Cerebellar cortex (tissue), 1 donor: Measurements from ENCODE around the gene RAP1GAP.

Experiments
- DNase-seq: peaks from one replicate; pipeline ENCODE4 v3.0.0-alpha.2; 2015; ENCODE audit warnings: low spot score

Gene RAP1GAP

DNA sequence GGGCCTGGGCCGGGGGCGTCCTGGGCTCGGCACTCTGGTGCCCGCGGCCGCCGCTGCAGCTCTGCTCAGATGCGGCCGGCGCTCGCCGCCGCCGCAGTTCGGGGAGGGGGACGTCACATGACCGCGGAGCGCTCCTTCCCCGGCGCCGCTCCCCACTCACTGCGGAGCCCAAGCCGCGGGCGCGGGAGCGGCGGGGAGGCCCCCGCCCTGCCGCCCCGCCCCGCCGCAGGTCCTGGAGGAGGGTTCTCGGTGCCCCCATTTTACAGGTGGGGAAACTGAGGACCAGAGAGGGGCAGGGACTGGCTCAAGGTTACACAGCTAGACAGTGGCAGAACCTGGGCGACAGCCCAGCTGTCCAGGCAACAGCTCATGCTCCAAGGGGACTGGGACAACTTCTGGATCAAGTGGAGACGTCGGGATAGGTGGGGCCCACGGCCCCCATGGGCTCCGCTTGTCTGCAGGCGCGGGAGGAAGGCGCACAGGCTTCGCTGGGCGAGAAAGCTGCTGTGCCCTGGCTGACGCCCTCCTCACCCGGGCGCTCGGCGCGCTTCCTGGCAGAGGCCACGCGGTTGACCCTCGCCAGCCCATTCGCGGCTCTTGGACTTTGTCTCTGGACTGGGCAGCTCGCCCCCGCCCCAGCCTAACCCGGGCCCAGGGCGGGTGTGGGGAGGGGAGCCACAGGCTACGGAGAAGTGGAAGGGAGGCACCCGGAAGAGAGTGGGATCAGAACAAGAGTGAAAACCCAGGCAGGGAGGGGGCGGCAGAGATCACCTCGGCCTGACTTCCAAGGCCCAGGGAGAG, at the start of gene RAP1GAP:
Gene RAP1GAP, minus strand, starts transcription at position 100 of the 801 bp plus-strand sequence. CDS start 49,325 bp downstream, outside the sequence.
- DNase-seq = peak; percentile 64

DNA sequence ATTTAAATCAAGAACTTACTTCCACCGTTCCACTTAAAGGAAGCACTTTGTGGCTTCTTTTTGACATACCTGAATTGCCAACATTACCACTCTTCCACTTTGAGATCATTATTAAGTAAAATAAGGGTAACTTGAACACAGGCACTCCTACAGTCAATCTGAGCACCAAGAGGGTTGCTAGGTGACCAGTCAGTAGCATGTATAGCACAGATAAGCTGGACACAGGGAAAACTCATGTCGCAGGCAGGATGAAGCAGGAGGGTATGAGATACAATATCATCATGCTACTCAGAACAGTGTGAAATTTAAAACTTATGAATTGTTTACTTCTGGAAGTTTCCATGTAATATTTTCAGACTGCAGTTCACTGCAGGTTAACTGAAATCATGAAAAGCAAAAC, 47.0 kb upstream of the RAP1GAP start:
- DNase-seq = no peak

DNA sequence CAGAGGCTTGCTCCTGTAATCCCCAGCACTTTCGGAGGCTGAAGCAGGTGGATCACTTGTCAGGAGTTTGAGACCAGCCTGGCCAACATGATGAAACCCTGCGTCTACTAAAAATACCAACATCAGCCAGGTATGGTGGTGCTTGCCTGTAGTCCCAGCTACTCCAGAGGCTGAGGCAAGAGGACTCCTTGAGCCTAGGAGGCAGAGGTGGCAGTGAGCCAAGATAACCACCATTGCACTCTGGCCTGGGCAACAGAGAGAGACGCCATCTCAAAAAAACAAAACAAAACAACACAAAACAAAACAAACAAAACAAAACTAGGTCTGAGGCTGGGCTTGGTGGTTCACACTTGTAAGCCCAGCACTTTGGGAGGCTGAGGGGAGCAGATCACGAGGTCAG, 38.7 kb upstream of the RAP1GAP start:
- no peak for DNase-seq

DNA sequence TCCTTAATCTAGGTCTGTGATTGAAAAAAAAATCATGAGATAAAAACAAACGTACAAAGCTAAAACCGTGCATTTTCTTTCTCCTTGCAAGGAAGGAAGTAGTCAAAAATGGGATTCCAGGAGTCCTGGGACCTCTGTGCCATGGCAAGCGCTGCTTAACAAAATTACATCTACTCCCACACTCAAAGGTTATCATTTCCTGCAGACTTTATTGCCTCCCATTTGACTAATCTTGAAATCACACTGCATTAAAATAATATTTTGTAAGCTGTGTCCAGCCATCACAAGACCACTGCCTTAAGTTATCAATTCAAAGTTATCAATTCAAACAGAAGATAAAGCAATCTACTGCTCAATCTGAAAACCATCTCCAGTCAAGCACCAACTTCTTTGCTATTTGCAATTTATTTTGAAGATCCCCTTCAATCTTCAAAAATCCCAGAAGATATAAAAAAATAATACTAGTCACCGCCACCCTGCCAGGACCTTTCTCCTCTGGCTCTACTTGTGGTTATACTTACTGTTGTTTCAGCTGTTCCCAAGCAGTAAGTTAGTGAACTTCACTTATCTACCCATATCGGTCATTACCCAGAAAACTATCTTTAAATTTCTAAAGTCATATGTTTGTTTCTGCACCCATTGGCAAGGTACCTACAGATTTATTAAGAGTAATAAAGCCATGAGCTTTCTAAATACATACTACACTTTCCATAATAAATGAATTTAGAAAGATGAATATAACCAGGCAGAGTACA, 38.1 kb upstream of the RAP1GAP start:
- no peak for DNase-seq

DNA sequence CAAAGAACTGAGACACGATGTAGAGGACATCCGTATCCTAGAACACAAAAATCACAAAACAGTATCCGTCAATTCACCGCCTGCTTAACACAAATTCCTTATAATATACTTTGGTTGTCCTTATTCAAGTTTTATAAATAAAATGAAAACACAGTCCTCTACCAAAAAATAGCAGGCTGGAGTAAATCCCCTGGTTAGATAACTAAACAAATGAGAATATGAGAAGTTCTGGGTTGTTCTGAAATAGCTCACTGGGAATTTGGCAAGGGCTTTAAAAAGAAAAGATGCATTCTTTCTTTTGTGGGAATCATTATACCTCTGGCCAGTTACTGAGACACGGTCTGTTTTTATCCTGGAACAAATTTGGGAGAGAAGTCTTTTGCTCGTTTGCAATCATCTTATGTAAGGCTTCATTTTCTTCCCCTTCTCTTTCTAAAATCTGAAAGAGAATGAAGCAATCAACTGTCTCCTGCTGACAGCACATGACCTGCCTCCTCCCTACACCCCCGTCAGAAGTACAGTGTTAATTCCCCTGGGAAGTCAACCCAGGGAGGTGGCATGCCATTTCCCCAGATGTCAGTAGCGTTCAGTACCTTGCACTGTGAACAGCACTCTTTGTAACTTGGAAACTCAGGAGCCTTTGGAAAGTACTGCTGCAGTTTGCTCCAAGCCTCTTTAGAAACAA, 37.1 kb upstream of the RAP1GAP start:
- peak; percentile 8 for DNase-seq

DNA sequence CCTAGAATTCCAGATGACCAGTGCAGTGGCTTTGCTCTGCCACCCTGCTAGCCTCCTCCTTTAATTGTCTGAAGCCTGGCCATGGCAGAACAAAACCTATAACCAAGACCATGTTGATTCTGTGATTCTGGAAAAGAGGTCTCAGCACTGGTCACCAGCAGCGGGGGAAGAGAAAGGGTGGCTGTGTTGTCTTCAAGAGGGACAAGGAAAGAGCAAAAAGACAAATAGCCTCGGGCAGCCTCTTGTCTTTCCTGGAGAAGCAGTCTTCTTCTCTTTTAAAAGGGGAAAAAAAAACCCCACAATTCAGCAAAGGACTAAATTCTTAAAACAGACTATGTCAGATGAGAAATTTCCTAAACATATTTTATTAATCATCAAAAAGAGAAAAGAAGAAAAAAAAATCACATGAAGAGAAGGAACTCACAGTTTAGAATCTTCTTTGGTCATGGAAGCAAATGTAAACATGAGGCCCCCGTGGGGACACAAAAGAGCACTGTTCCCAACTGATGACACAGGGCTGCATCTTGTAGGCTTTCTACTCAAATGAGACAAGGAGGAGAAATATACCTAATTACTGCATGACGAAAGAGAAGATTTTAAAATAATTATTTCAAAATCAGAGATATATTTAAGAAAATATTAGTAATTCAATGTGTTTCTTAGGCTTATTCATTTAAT, 36.3 kb upstream of the RAP1GAP start:
- no peak for DNase-seq

DNA sequence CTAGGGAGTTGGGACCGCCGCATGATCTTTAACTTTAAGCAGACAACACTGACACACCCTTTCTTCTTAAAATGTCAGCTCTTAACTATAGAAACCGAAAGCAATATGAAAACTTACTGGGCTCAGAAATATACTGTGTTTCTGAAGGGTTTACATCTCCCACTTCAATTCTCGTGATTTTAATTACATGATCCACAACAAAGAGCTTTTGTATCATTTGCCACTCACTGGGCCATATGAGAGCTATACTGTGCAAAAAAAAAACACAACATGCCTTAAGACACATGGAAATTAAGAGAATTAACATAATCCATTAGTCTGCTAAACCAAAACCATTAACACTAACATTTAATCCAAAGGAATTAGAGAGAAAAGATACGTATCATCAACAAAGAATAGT, 35.0 kb upstream of the RAP1GAP start:
- no peak for DNase-seq

DNA sequence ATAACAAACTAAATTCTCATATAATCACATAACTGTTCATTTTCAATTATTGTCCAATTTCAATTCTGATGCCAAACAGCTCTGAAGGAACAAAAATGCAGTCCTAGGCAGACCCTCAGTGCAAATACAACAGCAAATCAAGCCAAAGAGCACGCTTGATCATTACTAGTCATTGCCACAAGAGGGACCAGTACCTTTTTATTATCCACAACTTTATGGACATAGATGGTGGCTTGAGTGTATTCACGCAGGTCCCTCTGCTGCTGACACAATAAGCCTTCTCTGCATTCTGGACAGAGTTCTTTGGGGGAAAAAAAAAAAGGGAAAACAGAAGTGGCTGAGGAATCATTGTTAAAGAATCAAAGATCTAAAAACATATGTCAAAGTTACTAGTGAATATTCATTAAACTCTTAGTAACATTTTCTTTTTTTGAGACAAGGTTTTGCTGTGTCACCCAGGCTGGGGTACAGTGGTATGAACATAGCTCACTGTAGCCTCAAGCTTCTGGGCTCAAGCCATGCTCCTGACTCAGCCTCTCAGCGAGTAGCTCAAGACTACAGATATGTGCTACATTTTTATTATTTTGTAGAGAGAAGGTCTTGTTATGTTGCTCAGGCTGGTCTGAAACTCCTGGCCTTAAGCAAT, 34.3 kb upstream of the RAP1GAP start:
- peak; percentile 50 for DNase-seq

DNA sequence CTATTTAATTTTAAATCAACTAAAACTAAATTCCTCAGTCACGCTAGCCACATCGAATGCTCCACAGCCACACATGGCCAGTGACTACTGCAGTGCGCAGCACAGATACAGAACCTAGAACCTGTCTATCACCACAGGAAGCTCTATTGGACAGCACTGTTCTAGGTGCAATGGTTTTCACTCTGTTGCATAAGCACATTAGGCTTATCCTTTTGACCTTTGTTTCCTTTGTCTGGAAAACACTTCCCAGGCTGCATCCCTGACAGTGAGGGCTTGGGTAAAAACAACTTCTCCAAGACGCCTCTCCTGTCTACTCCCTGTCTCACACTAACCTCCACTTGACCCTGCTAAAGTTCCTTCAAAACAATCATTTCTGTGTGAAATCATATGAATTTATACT, 33.6 kb upstream of the RAP1GAP start:
- no peak for DNase-seq

DNA sequence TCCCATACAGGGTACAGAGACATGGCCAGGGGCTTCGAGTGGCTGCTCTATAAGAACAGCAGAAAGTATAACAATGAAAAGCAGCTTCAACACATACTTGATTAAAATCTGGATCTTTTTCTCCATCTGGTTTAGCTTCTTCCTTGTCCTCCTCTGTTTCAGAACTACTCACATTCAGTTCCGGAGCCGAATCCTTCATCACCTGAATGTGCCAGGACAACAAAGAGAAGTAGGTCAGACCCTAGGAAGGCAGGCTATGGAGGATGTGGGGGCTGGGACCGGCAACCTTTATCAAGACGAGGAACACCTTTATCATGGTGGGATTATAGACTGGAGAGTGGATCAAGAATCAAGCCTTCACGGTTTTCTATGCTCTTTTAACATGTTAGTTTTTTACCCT, 32.2 kb upstream of the RAP1GAP start:
- peak; percentile 60 for DNase-seq

DNA sequence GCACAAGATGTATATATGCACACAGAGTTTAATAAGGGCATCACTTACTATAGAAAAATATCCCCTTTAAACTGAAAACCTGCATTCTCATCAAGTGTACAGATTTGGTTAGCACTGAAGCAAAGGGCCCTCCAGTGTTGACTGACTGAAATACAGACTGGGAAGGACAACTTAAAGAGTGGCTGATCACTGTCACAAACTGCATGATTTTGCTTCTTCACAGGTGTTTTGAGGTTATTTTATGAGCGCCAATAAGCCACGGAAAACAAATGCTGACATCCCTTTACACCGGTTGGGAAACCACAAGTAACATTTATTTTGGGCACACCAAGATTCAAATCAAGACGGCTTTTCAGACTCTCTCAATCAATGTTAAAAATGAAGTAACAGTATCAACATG, 30.9 kb upstream of the RAP1GAP start:
- peak; percentile 12 for DNase-seq

DNA sequence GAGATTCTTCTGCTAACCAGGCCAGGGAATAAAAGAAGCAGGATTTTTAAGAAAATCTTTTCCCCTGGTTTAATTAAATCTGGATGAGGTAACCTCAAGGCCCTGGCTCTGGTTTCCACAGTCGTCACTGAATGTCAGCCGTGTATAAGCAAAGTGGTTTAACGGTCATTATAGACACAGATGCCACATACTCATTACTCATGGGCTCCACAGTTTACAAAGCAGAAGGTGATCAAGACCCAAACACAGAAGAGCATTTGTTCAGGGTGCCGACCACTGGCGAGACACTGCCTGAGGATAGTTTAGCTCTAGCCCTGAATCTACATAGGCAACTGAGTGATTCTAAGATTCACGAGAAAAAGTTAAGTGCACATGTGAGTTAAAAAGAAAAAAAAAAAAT, 27.8 kb upstream of the RAP1GAP start:
- DNase-seq = no peak

DNA sequence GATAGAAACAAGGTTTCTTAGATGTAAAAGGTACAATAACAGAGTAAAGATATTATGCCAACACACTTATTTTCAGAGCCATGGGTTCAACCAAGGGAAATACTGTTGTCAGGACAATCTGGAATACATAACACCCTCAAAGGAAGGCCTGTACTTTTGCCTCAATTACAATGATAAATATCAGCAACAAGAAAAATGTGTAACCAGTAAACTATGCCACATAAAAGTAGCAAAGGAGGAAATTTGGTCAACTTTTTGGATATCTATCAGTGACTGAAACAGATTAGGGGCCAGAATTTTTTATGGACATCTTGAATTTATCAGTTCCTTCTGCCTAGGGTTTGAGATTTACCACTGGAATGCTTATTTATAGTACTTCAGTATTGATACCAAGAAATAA, 24.6 kb upstream of the RAP1GAP start:
- no peak for DNase-seq

DNA sequence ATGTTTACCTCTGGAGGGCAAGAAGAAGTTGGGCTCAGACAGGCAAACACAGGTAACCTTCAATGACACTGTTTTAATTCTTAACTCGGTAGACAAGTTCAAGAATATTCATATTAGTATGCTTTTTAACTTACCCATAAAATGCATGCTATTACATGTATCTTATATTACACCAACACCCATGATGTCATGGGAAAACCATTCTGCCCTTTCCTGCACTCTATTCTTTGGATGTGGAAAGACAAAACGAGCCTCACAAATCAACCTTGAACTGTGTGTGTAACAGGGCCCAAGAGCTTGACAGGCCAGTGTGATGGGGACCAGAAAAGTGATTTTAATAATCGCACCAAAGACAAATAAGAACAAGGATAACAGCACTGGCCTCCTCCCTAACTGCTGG, 22.6 kb upstream of the RAP1GAP start:
- no peak for DNase-seq

DNA sequence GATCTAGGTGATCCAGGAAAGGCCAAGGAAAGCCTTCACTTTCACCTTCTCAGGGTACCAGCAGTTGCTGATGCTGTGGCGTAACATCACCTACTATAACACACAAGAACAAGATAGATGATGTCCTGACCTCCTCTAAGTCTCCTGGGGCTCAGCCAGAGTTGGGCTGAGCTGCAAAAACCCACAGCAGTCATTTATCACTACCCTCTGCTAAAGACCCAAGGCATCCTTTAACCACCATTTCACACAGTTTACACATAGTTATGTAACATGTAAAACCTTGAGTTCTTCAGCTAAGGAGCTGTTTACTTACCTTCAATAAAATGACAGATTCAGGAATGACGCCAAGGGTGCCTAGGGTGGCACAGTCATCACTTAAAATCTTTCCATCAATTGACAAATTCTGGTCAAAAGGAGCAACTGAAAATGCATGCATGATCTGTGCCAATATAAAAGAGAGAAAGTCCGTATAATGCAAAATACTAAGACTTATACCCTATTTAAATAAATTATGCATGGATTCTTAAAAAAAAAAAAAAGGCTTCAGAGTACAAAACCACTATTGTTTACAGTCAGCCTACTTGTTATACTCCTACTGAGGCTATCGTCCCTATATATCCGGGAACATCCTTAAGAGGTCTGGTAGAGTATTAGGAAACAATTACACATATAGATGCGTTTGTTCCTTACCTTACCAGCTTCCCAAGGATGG, 20.7 kb upstream of the RAP1GAP start:
- DNase-seq = no peak

DNA sequence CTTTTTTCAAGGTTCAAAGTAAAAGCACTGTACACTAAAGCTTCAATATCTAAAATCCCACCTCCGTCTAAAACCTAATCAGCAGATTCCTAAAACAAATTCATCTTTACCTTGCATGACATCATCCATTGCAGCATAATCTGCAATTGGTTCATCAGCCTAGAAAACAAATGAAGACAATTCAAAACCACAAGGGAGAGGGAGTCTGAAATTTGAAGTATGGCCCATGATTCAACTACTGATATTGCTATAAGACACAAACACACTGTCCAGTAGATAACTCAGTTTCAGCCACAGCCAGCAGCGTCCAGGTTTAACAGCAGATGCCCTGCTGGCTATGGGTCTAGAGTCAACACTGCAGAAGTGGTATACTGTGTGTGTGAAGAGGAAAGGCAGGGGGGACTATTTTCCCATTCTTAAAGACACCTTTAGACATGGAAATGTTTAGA, 17.9 kb upstream of the RAP1GAP start:
- DNase-seq = no peak

DNA sequence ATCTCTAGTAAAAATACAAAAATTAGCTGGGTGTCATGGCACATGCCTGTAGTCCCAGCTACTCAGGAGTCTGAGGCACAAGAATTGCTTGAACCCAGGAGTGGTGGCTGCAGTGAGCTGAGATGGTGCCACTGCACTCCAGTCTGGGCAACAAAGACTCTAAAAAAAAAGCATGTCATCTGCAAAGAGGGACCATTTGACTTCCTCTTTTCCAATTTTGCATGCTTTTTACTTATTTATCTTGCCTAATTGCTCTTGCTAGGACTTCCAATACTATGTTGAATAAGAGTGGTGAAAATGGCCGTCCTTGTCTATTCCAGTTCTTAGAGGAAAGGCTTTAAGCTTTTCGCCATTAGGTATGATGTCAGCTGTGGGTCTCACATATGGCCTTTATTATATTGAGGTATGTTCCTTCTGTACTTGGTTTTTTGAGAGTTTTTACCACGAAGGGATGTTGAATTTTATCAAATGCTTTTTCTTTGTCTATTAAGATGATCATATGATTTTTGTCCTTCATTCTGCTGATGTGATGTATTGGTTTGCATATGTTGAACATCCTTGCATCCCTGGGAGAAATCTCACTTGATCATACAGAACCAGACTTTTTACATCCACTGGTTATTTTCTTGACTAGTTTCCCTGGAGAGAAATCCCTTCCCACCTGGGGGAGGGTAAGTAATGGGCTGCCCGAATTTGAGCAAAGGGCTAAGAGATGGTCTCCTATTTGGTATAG, 17.0 kb upstream of the RAP1GAP start:
- no peak for DNase-seq

DNA sequence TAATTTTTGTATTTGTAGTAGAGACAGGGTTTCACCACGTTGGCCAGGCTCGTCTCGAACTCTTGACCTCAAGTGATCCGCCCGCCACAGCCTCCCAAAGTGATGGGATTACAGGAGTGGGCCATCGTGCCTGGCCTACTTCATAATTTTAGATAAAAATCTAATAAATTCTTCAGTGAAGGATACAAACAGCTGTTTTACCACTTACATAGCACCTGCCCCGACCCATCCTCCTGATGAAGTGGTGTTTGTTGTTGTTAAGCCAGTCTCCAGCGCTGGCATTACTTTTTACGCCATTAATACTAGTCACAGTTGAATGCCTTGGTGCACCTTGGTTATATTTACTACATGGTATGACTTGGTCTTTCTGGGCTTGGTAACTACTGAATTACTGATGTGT, 12.3 kb upstream of the RAP1GAP start:
- DNase-seq = no peak

DNA sequence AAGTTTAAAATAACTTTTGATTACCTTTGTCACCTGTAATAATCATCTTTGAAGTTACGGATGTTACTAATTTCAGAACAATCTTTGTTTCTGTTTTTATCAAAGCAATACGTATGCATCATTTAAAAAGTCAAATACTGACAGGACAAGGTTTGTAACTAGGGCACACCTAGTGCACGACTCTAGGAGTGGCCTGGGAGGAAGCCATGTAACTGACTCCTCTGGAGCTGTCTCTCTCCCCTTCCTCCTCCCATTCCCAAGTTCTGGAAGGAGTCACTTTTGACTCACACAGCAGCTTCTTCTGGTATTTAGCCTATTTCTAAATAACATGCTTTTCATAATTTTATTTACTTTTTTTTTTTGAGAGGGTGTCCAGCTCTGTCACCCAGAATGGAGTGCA, 11.8 kb upstream of the RAP1GAP start:
- DNase-seq = no peak

DNA sequence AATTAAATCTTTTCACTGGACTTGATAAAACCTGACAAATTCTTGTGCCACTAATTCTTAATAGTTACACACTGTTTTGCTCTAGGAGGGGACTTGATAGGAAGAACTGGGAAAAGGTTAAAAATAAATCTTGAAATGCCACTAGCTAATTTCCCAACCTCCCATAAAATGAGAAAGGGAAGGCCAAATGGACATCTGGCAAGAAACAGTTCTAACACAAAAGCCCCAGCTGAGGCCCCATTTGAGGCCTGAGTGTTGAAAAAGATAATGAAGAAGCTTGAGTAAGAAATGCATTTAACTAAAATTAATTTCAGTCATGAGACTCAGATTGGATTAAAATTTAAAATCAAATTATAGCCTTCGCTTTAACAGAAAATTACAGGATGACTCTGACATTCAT, 11.2 kb upstream of the RAP1GAP start:
- no peak for DNase-seq
